ENCODE data around the gene NRDE2. TPM values are rescaled to one million over a fixed set of nuclear protein-coding genes. Genes with fewer than 3 reads are reported as not detected.
"Not testable (repeated sequence)": the region's sequence is repeated elsewhere in the genome, so short reads cannot be mapped to it uniquely, and the experiment has no call there.

NRDE2 gene
- total RNA-seq, 4 donors from 2014 or later: 7.8 to 28.0 (median 11.2) TPM

DNA sequence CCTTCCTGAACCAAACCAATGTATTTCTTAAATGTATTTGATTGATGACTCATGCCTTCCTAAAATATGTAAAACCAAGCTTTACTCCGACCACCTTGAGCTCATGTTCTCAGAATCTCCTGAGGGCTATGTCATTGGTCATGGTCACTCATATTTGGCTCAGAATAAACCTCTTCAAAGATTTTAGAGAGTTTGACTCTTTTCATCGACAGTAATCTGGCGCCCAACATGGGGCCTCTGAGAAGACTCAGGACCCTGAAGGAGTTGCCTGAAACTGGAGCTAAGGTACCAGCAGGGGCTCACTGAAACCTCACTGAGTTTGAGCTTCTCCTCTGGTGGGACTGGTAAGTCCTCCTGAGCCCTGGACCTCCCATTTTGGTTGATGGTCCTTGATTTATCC lies 92.6 kb downstream of the NRDE2 start:
- Histone ChIP-seq H3K4me3 (no peak overlapping the region), H3K27ac (no peak overlapping the region), H3K27me3 (peaks cover 34% of the 10 kb centered on the region), H3K36me3 (no peaks in the 10 kb centered on the region), H3K4me1 (no peaks in the 10 kb centered on the region), H3K9me3 (peaks cover 0 to 77% (median 5%) of the 10 kb centered on the region in 3 donors)
- no peak for ATAC-seq
- TF ChIP-seq POLR2A (IDR thresholded peaks at IDR 0.05) (no peak), CTCF (IDR thresholded peaks at IDR 0.05) (no peak), EP300 (IDR thresholded peaks at IDR 0.05) (no peak), POLR2AphosphoS5 (IDR thresholded peaks at IDR 0.05) (no peak)
- 68 to 77% methylated on average over 3 of the region's 3 CpGs for WGBS, 2 donors (ENCODE audit: low coverage in 1 of 2)

GRCh38 chr14:90235179-90235976 lies 96.4 kb downstream of the NRDE2 start:
- ATAC-seq: no peak
- peaks cover 0 to 52% (median 5%) of the 10 kb centered on the region in 3 donors for H3K9me3 ChIP-seq
- H3K36me3 ChIP-seq: no peaks in the 10 kb centered on the region
- TF ChIP-seq CTCF (IDR thresholded peaks at IDR 0.05) (peak; percentile 31 to 86 (median 70)), EP300 (IDR thresholded peaks at IDR 0.05) (no peak), POLR2A (IDR thresholded peaks at IDR 0.05) (no peak), POLR2AphosphoS5 (IDR thresholded peaks at IDR 0.05) (no peak)
- no peak overlapping the region for H3K27ac ChIP-seq
- H3K4me1 ChIP-seq: no peaks in the 10 kb centered on the region
- 14 to 41% methylated on average over 6 to 8 of the region's 25 CpGs for WGBS, 2 donors (ENCODE audit: low coverage in 1 of 2)
- H3K4me3 ChIP-seq: no peak overlapping the region
- H3K27me3 ChIP-seq: peaks cover 29% of the 10 kb centered on the region

DNA sequence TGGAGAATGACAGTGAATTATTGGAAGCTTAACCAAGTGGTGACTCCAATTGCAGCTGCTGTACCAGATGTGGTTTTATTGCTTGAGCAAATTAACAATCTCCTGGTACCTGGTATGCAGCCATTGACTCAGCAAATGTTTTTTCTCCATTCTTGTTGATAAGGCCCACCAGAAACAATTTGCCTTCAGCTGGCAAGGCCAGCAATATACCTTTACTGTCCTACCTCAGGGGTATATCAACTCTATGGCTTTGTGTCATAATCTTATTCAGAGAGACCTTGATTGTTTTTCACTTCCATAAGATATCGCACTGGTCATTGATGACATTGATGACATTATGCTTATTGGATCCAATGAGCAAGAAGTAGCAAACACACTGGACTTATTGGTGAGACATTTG lies 101.8 kb downstream of the NRDE2 start:
- H3K27ac ChIP-seq, H3K4me3 ChIP-seq, H3K36me3 ChIP-seq, H3K9me3 ChIP-seq, H3K27me3 ChIP-seq, ATAC-seq, H3K4me1 ChIP-seq: not testable (repeated sequence)
- 91 to 100% methylated on average over 1 of the region's 1 CpG for WGBS, 2 donors (ENCODE audit: low coverage in 1 of 2)

GRCh38 chr14:90228478-90228877 lies 103.3 kb downstream of the NRDE2 start:
- Histone ChIP-seq H3K4me3 (no peak overlapping the region), H3K27ac (no peak overlapping the region), H3K4me1 (no peaks in the 10 kb centered on the region), H3K9me3 (peaks cover 0 to 21% (median 0%) of the 10 kb centered on the region in 3 donors), H3K27me3 (no peaks in the 10 kb centered on the region), H3K36me3 (no peaks in the 10 kb centered on the region)
- TF ChIP-seq POLR2AphosphoS5 (IDR thresholded peaks at IDR 0.05) (no peak), POLR2A (IDR thresholded peaks at IDR 0.05) (no peak), EP300 (IDR thresholded peaks at IDR 0.05) (no peak), CTCF (IDR thresholded peaks at IDR 0.05) (no peak)
- WGBS, 2 donors (ENCODE audit: low coverage in 1 of 2): 73 to 85% methylated on average over 2 to 4 of the region's 4 CpGs
- no peak for ATAC-seq

Other genes with a start within 250 kb of the NRDE2 start
- gene PSMC1, start 75.4 kb downstream of the NRDE2 start, total RNA-seq: 100 to 1,000 TPM; 147 to 228 (median 150) TPM
- gene CALM1, start 65.1 kb upstream of the NRDE2 start, total RNA-seq: 100 to 1,000 TPM; 425 to 902 (median 829) TPM

Data from gastroesophageal sphincter (tissue), 4 donors.